DOHH2 (cell line): Measurements from ENCODE around the gene BTBD16.

ENCODE experiments used
- H3F3A ChIP-seq: fragments of 200-600 bp; sonication (generic), shearing (Covaris generic); 2 replicates; pipeline ENCODE4 v1.6.0; 2016; ENCODE audit warnings: antibody characterized with exemption, mild to moderate bottlenecking; ENCODE audit not compliant: control insufficient read depth, insufficient read depth
- H3K27ac ChIP-seq: fragments of 200-600 bp; sonication (generic); 2 replicates; pipeline ENCODE4 v1.5.1; 2014; ENCODE audit warnings: low read depth, mild to moderate bottlenecking, low read length, moderate library complexity
- H3K27me3 ChIP-seq: fragments of 200-600 bp; sonication (generic); 2 replicates; pipeline ENCODE4 v1.6.1; 2014; ENCODE audit warnings: mild to moderate bottlenecking, low read length, mixed read lengths; ENCODE audit not compliant: control insufficient read depth
- H3K36me3 ChIP-seq: fragments of 200-600 bp; sonication (generic); 2 replicates; pipeline ENCODE4 v1.6.1; 2014; ENCODE audit warnings: mild to moderate bottlenecking, low read length, moderate library complexity, mixed read lengths; ENCODE audit not compliant: control insufficient read depth
- H3K4me1 ChIP-seq: fragments of 200-600 bp; sonication (generic); 2 replicates; pipeline ENCODE4 v1.6.1; 2014; ENCODE audit warnings: mild to moderate bottlenecking, low read length, mixed read lengths; ENCODE audit not compliant: control insufficient read depth
- H3K4me2 ChIP-seq: fragments of 200-600 bp; sonication (generic); 2 replicates; pipeline ENCODE4 v1.6.0; 2014; ENCODE audit warnings: mild to moderate bottlenecking, low read length, moderate library complexity
- H3K4me3 ChIP-seq: fragments of 200-600 bp; sonication (generic); 2 replicates; pipeline ENCODE4 v1.5.1; 2014; ENCODE audit warnings: mild to moderate bottlenecking, low read length, mixed read lengths
- H3K79me2 ChIP-seq: fragments of 200-600 bp; sonication (generic); 2 replicates; pipeline ENCODE4 v1.6.1; 2014; ENCODE audit warnings: mild to moderate bottlenecking, low read length, mixed read lengths; ENCODE audit not compliant: control insufficient read depth
- H3K9me2 ChIP-seq: fragments of 200-600 bp; sonication (generic); replicated peaks from 2 replicates; pipeline ENCODE4 v1.6.1; 2014; ENCODE audit warnings: mild to moderate bottlenecking, low read length, mixed read lengths; ENCODE audit not compliant: control insufficient read depth
- H3K9me3 ChIP-seq: fragments of 200-600 bp; sonication (generic); 2 replicates; pipeline ENCODE4 v1.6.1; 2014; ENCODE audit warnings: antibody characterized with exemption, low read length, mixed read lengths; ENCODE audit not compliant: control insufficient read depth, insufficient read depth
- H4K20me1 ChIP-seq: fragments of 200-600 bp; sonication (generic); 2 replicates; pipeline ENCODE4 v1.6.0; 2014; ENCODE audit warnings: low read depth, mild to moderate bottlenecking, antibody characterized with exemption, low read length, moderate library complexity; ENCODE audit not compliant: control insufficient read depth, insufficient read depth
- EZH2phosphoT487 ChIP-seq: fragments of 200-600 bp; sonication (generic); IDR thresholded peaks from 2 replicates; pipeline ENCODE4 v1.6.1; 2017; ENCODE audit warnings: borderline replicate concordance, mild to moderate bottlenecking, antibody characterized with exemption, low read length, moderate library complexity, mixed read lengths
- TF ChIP-seq, protein P1 (sequence below): fragments of 200-600 bp; sonication (generic); IDR thresholded peaks from one replicate; pipeline ENCODE4 v1.5.1; 2014; ENCODE audit warnings: antibody characterized with exemption, mild to moderate bottlenecking, low read depth, low read length; ENCODE audit not compliant: poor library complexity, severe bottlenecking

The BTBD16 gene

DNA sequence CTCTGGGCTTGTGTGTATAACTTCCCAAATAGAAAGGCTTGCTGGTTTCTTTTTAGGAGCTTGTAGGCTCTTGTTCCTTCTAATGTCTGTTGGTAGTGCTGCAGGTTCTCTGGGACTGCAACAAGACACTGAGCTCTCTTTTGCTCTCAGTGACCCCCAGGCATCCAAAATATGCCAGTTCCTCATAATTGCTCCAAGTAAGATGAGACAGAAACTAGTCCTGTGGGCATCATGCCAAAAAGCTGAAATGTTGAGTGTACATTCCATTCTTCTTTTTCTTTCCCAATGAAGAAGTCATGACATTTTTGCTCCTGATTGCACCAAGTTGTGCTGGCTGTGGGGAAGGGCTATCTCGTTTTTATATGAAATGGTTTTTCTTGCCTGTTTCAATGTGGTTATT is 7.1 kb upstream of the BTBD16 start:
- Histone ChIP-seq H3K9me2 (no peaks in the 10 kb centered on the region), H3K27me3 (peaks cover 5% of the 10 kb centered on the region; the same call in 1 of the 2 replicates), H3K4me3 (no peak overlapping the region), H3F3A (no peaks in the 10 kb centered on the region), H4K20me1 (no peaks in the 10 kb centered on the region), H3K36me3 (no peaks in the 10 kb centered on the region), H3K9me3 (0 out of 2 replicates have a peak, but pooled peaks cover 3% of the 10 kb centered on the region), H3K4me1 (no peaks in the 10 kb centered on the region), H3K27ac (no peak overlapping the region), H3K4me2 (no peak overlapping the region), H3K79me2 (no peaks in the 10 kb centered on the region)
- TF ChIP-seq, protein P1, sequence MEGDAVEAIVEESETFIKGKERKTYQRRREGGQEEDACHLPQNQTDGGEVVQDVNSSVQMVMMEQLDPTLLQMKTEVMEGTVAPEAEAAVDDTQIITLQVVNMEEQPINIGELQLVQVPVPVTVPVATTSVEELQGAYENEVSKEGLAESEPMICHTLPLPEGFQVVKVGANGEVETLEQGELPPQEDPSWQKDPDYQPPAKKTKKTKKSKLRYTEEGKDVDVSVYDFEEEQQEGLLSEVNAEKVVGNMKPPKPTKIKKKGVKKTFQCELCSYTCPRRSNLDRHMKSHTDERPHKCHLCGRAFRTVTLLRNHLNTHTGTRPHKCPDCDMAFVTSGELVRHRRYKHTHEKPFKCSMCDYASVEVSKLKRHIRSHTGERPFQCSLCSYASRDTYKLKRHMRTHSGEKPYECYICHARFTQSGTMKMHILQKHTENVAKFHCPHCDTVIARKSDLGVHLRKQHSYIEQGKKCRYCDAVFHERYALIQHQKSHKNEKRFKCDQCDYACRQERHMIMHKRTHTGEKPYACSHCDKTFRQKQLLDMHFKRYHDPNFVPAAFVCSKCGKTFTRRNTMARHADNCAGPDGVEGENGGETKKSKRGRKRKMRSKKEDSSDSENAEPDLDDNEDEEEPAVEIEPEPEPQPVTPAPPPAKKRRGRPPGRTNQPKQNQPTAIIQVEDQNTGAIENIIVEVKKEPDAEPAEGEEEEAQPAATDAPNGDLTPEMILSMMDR: no peak
- TF ChIP-seq EZH2phosphoT487: no peak

DNA sequence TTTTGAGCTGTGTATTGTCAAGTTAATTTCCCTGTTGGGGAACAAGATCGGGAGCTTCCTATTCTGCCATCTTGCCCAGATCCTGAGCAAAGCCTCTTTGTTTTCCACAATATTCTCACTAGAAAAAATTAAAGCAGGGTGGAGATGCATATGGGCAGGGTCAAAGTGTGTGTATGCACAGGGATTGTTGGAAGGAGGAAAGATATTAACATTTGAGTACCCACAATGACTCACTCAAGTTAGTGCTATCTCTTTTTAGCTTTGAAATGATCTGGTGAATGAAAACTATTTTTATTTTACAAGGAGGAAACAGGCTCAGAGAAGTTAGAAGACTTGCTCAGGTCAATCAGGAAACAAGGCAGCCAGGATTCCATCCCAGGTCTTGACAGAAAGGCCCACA is 6.7 kb upstream of the BTBD16 start:
- Histone ChIP-seq H3K4me2 (no peak overlapping the region), H3K4me3 (no peak overlapping the region), H3K4me1 (no peaks in the 10 kb centered on the region), H3K9me2 (no peaks in the 10 kb centered on the region), H3K27ac (no peak overlapping the region), H3K79me2 (no peaks in the 10 kb centered on the region), H4K20me1 (no peaks in the 10 kb centered on the region), H3K36me3 (no peaks in the 10 kb centered on the region), H3K9me3 (0 out of 2 replicates have a peak, but pooled peaks cover 3% of the 10 kb centered on the region), H3K27me3 (peaks cover 5% of the 10 kb centered on the region; the same call in 1 of the 2 replicates), H3F3A (no peaks in the 10 kb centered on the region)
- TF ChIP-seq, protein P1: no peak
- no peak for TF ChIP-seq EZH2phosphoT487

DNA sequence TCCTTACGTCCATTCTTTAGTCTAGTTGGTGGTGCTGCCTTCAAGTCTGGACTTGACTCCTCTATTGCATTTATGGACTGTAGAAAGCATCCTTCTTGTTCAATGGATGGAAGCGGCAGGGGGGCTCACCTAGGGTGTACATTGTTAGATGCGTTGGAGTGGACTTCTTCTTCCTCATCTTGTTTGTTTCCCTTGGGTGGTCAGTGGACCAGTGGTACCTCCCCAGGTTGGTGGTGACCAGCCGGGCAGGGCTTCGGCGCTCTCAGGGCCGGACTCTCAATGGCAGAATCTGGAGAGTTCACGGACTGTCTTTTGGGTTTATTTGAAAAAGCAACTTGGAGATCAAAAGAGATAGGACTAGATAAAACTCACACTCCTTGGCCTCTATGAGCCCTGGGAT is 6.2 kb upstream of the BTBD16 start:
- Histone ChIP-seq H3K9me2 (no peaks in the 10 kb centered on the region), H3K9me3 (0 out of 2 replicates have a peak, but pooled peaks cover 3% of the 10 kb centered on the region), H4K20me1 (no peaks in the 10 kb centered on the region), H3K4me2 (no peak overlapping the region), H3K4me1 (no peaks in the 10 kb centered on the region), H3F3A (no peaks in the 10 kb centered on the region), H3K27ac (no peak overlapping the region), H3K36me3 (no peaks in the 10 kb centered on the region), H3K27me3 (peaks cover 5% of the 10 kb centered on the region; the same call in 1 of the 2 replicates), H3K4me3 (no peak overlapping the region), H3K79me2 (no peaks in the 10 kb centered on the region)
- no peak for TF ChIP-seq EZH2phosphoT487
- TF ChIP-seq, protein P1: no peak

DNA sequence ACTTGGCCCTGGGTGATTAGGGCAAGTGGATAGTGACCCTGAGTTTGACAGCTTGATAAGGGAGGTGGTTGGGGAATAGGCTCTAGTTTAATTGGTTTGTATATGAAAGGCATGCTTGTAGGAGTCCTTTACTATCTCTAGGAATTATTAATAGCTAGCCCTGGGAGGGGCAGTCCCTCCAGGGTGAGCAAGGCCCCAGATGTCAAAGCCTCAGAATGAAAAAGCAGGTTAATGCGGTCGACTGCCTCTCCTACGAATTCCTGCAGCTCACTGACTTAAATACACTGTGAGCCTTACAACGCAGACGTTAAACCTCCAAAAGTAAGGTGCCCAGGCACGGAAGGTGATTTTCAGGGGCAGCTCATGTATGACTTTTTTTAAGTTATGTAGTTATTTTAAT is 5.2 kb upstream of the BTBD16 start:
- Histone ChIP-seq H3K4me1 (no peaks in the 10 kb centered on the region), H3K9me2 (no peaks in the 10 kb centered on the region)

More for the DNA sequence above, 5.2 kb upstream of the BTBD16 start:
- Histone ChIP-seq H3K27me3 (peaks cover 5% of the 10 kb centered on the region; the same call in 1 of the 2 replicates), H3K27ac (no peak overlapping the region), H4K20me1 (no peaks in the 10 kb centered on the region), H3K4me3 (no peak overlapping the region), H3K36me3 (no peaks in the 10 kb centered on the region), H3K9me3 (0 out of 2 replicates have a peak, but pooled peaks cover 3% of the 10 kb centered on the region), H3K79me2 (no peaks in the 10 kb centered on the region), H3F3A (no peaks in the 10 kb centered on the region), H3K4me2 (no peak overlapping the region)
- TF ChIP-seq, protein P1: no peak
- TF ChIP-seq EZH2phosphoT487: no peak
